ENCODE measurements around the gene PIK3R5.

The PIK3R5 gene

DNA sequence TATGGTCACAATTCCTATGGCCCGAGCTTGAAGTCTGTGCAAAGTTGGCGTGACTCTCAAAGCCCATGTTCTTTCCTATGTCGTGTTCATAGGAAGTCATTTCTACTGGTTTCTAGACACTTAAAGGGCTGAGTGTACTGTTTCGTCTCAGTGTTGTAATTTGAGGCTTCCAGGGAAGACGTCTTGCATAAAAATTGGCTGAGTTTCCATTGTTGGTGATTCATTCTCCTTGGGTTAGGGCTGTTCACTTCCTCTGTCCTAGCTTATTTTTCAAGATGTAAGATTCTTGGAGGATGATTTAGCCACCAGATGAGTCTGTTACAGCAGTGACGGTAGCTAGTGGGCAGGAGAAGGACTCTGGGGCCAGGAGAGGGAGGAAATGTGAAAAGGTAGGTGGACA, 43.1 kb downstream of the PIK3R5 start:
- DNase-seq (ENCODE audit: low read depth): peak; percentile 95

DNA sequence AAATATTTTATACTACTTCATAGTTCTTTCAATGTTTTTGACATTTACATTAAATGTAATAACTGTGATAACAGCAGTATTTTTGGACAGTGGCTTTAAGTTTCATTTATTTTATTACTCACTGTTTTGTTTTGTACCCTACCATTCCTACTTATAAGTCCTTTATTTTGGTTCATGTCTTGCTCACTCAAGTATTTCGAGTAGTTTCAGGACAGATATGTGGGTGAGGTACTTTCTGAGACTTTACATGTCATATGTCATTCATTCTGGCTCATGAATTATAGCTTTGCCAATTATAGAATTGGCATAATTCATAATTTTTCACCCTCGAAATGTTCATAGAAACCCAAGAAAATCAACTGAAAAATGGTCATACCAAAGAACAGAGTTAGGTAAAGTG, 44.4 kb downstream of the PIK3R5 start:
- no peak for DNase-seq (ENCODE audit: low read depth)

GRCh38 chr17:8918807-8919465, 46.6 kb downstream of the PIK3R5 start:
- DNase-seq (ENCODE audit: low read depth): no peak

DNA sequence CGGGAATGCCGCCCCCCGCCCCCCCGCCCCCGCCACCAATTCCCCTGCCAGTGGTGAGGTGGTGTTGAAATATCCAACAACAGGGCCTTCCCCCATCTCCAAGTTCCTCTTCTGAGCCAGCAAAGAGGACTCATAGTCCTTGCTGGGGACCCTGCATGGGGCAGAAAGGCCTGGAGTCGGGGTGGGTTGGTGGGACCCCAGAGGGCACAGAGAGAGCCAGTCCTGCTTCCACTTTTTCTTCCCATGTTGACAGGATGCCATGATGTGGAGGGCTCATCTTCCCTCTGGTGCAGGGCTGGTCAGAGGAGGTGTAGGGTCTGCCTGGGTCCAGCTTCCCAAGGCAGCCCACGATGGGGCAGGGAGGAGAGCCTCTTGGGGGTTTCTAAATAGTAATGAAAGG, 49.0 kb downstream of the PIK3R5 start:
- no peak for DNase-seq (ENCODE audit: low read depth)

DNA sequence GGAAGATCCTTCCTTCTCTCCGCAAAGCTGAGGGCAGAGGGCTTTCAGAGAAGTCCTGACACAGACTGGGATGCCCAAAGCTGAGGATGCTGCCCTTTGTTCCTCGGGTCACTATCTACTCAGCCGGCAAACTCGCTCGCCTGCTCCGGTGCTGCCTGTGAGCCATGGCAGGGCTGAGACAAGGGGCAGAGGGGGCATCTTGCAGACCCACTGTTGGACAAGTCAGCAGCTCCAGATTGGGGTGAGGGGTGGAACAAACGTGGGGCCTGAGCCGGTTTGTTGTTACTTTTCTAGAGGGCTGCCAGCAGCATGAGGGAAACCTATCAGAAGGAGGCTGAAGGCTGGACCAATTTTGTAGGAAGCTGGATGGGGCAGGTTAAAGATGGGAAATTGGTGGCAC, 51.0 kb downstream of the PIK3R5 start:
- DNase-seq (ENCODE audit: low read depth): no peak

DNA sequence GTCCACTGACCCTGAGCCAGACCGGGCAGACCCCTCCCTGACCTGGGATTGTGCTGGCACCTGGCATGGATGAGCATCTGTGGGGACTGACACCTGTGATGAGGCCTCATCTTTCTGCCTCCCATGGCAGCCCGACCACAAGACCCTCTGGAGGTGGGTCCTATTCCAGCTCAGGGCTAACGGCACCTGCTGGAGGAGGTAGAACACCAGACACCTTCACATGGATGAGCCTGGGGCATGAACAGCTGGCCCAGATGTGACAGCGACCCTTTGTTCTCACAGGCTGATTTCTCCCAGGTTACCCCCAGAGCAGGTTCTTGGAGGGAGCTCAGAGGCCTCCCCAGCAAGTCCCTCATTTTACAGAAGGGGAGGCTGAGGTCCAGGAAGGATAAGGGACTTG, 51.6 kb downstream of the PIK3R5 start:
- DNase-seq (ENCODE audit: low read depth): no peak

DNA sequence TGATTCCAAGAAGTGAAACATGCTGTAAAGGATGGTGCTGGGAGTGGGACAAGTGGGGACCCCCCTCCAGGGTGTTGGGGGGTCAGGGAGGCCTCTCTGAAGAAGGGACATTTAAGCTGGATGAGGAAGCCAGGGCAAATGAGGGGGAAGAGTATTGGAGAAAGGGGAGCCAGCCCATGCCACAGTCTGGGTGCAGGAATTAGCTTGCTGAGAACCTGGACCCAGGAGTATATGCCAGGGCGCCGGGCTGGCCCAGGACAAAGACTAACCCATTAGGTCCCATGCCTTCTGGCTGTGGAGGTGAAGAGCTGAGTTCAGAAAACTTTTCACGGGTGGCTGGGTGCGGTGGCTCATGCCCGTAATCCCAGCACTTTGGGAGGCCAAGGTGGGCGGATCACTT, 52.4 kb downstream of the PIK3R5 start:
- no peak for DNase-seq (ENCODE audit: low read depth)

GRCh38 chr17:8912084-8912981, 53.2 kb downstream of the PIK3R5 start:
- DNase-seq (ENCODE audit: low read depth): no peak

- DNase-seq (ENCODE audit: low read depth): no peak
Observed at GRCh38 chr17:8910969-8911604, 54.4 kb downstream of the PIK3R5 start.

DNA sequence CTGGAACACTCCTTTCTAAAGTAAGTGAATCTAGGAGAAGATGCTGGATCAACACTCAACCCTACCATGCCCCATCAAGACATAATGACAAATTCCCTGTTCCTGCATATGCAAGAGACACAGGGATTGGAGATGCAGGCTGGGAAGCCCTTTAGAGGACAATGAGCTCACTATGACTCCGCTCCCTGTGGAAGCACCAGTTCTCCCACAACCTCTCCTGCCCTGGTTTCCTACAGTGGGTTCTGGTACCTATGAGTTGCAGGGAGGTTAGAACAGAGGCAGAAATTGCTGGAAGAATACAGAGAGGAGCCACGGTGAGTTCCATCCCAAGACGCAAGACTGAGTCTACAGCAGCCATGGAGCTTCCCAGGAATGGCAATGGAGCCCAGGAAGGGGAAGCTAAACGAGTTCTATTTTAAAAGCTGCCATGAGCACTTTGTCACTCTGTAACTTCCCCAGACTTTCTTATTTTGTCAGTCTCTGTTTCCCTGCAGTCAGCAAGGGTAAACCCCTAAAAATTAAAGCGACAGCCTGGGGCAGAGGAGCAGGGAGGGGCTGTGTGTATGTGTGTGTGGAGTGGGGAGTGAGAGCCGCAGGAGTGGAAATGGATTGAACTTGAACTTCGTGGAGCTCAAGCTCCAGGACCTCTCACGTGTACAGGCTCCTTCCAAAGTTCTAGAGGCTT, 55.8 kb downstream of the PIK3R5 start:
- DNase-seq (ENCODE audit: low read depth): no peak

- no peak for DNase-seq (ENCODE audit: low read depth)
Observed at GRCh38 chr17:8905331-8905730, 60.2 kb downstream of the PIK3R5 start.

DNA sequence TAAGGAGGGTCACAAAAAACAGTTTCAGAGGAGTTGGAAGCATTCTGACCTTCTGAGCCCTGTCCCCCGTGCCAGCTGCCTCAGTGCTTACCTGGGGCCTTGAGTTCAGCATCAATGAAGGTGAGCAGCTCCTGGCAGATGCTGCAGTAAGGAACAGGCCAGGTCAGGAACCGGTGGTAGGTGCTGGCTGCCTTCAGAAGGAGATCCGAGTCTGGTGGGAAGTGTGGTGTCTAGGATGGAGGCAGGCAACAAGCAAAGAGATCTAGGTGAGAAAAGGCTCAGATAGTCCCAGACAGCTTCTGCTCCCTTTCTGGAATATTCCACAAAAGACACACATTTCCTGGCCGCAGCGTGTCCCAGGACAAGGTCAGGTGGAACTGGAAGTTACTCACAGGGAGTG, 60.8 kb downstream of the PIK3R5 start:
- no peak for DNase-seq (ENCODE audit: low read depth)

GRCh38 chr17:8904201-8904600, 61.3 kb downstream of the PIK3R5 start:
- DNase-seq (ENCODE audit: low read depth): no peak

GRCh38 chr17:8900626-8901585, 64.6 kb downstream of the PIK3R5 start:
- DNase-seq (ENCODE audit: low read depth): no peak

DNA sequence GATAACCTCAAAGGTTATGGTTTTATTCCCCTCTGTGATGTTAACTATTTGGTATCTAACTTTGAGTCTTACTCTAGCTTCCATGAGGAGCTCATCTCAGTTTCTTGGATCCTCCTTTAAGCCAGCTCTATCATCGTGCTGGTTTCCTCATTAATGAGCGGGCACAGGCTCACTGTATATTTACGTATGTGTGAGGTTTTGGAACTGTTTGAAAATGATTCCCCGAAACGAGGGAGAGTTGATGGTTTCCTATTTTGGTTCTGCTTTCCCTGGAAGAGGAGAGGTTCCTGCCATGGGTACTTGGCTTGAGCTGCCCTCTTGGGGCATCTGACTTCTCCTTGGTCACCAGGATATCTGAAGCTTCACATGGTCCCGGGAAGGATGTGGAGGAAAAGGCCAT, 65.3 kb downstream of the PIK3R5 start:
- DNase-seq (ENCODE audit: low read depth): no peak

DNA sequence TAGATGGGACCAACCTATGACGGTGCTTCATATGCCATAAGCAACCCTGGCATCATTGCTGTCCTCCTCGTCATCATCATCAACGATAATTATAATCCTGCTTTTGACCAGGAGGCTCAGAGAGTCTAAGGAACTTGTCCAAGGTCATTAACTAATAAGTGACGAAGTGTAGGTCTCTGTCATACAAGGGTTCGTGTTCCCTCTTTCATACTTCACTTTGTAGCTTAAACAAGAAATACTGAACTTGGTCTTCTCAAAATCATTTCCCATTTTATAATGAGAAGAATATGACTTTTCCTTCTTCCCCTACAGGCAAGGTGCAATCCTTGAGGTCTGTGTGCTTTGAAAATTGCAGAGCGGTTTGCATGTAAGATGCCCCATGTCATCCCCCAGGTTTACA, 66.9 kb downstream of the PIK3R5 start:
- no peak for DNase-seq (ENCODE audit: low read depth)

DNA sequence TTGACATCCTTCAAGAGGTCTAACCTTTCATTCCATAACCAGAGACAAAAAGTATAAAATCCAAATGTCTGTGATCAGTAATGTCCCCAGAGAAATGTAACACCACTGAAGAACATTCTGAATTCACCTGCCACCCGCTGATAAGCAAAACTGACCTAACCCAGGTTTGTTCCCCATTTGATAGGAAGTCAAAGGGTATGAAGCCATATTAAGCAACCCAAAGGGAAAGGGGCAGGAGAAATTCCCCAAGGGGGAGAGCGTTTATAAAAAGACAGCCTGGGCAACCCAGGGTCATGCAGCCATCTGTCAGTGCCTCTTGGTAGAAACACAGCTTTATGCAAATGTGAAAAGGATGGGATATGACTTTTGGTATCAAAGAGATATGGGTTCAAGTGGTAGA, 67.4 kb downstream of the PIK3R5 start:
- no peak for DNase-seq (ENCODE audit: low read depth)

DNA sequence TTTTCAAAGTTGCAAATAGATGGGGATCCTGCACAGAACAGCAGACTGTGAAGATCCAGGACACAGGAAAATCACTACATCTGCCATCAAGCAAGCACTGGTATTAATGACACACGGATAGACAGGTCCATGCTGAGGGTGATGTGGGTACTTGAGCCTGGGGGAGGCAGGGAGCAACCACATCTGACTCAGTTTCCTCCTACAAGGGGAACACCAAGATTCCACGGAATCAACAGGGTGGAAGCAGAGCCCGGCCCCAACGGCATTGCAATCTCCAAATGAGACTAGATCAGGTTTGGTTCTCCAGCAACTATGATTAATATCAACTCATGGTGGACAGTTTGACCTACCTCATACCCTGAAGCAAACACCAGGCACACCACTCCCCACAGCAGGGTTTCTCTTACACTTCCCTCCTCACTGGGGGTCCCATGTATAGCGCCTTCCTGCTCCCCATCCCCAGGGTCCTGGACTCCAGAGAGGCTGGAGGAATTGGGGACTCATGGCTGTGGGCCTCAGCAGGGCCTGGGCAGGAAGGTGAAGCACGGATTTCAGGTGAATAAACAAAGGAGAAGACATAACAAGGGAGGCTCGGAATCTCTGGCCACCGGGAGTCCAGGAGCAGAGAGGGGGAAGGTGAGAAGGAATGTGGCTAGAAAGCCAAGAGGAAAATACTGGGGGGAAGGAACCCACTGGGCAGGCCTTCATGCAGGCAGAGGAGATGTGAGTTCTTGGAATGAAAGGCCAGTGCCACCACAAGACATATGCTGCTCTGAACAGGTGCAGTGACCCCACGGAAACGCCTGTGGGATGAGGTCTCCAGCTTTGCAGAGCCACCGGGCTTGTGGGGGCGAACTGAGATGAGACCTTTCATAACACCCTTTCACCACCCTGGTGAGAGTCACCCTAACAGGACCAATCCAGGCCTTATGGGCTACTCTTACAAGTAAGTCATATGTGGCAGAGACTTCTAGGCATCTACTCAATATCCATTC, 68.6 kb downstream of the PIK3R5 start:
- no peak for DNase-seq (ENCODE audit: low read depth)

DNA sequence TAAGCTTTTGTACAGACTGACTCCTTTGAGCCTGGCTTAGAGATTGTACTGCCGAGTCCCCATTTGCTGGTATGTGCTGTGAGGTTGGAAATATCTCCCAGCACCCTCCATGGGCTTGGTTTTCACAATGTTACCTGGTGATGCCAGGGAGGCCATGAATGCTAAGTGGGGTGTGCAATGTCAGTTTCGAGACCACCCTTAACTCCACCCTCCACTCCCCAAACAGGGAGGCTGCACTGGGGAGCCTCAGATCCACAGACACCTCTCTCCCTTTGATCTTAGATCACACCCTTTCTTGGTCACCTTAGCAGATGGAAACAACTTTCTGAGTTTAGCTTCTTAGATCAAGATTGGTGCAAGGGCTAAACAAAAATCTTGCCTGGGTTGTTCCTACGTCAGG, 69.4 kb downstream of the PIK3R5 start:
- DNase-seq (ENCODE audit: low read depth): no peak
